ENCODE data around the gene DAPK1. TPM values are rescaled to one million over a fixed set of nuclear protein-coding genes. Genes with fewer than 3 reads are reported as not detected.

The DAPK1 gene
- total RNA-seq, 1 experiment from 2014 or later: 19.7 TPM

- Mint-ChIP-seq H3K4me3 (ENCODE audit: unreplicated experiment) (no peak overlapping the region), H3K27ac (ENCODE audit: low read depth, unreplicated experiment) (no peak overlapping the region), H3K27me3 (ENCODE audit: insufficient read depth, unreplicated experiment) (no peaks in the 10 kb centered on the region), H3K4me1 (ENCODE audit: insufficient read depth, unreplicated experiment) (no peaks in the 10 kb centered on the region), H3K9me3 (ENCODE audit: unreplicated experiment) (no peaks in the 10 kb centered on the region), H3K36me3 (ENCODE audit: insufficient read depth, unreplicated experiment) (no peaks in the 10 kb centered on the region)
- no peak for TF ChIP-seq CTCF (IDR thresholded peaks at IDR 0.05; ENCODE audit: unreplicated experiment)
- ChIA-PET CTCF (no interaction called here), POLR2A (interaction anchor here (0.6 to 0.7 kb wide), 3 partner anchors 18 to 105 kb away, joined by 4 to 5 read pairs (median 4); no protein-coding TSS in a partner anchor)
- no peak for DNase-seq (ENCODE audit: unreplicated experiment)
- BruUV-seq (replicated peaks): no TSS peak
- intact Hi-C loops (cut with micrococcal nuclease): no loop called here
These were observed 61.0 kb downstream of the DAPK1 start for GRCh38 chr9:87558606-87559190.

- Mint-ChIP-seq H3K9me3 (ENCODE audit: unreplicated experiment) (no peaks in the 10 kb centered on the region), H3K36me3 (ENCODE audit: insufficient read depth, unreplicated experiment) (no peaks in the 10 kb centered on the region), H3K27ac (ENCODE audit: low read depth, unreplicated experiment) (no peak overlapping the region), H3K4me1 (ENCODE audit: insufficient read depth, unreplicated experiment) (no peaks in the 10 kb centered on the region), H3K27me3 (ENCODE audit: insufficient read depth, unreplicated experiment) (no peaks in the 10 kb centered on the region), H3K4me3 (ENCODE audit: unreplicated experiment) (no peak overlapping the region)
- no peak for DNase-seq (ENCODE audit: unreplicated experiment)
- ChIA-PET CTCF (no interaction called here), POLR2A (no interaction called here)
- intact Hi-C loops (cut with micrococcal nuclease): no loop called here
- no peak for TF ChIP-seq CTCF (IDR thresholded peaks at IDR 0.05; ENCODE audit: unreplicated experiment)
- BruUV-seq (replicated peaks): no TSS peak
These were observed 64.4 kb downstream of the DAPK1 start for GRCh38 chr9:87562062-87562461.

GRCh38 chr9:87562530-87563170 is 65.0 kb downstream of the DAPK1 start:
- no peaks in the 10 kb centered on the region for H3K36me3 Mint-ChIP-seq (ENCODE audit: insufficient read depth, unreplicated experiment)
- no peaks in the 10 kb centered on the region for H3K9me3 Mint-ChIP-seq (ENCODE audit: unreplicated experiment)
- ChIA-PET POLR2A (no interaction called here), CTCF (no interaction called here)
- no peak for TF ChIP-seq CTCF (IDR thresholded peaks at IDR 0.05; ENCODE audit: unreplicated experiment)
- no peak overlapping the region for H3K27ac Mint-ChIP-seq (ENCODE audit: low read depth, unreplicated experiment)
- DNase-seq (ENCODE audit: unreplicated experiment): no peak
- H3K27me3 Mint-ChIP-seq (ENCODE audit: insufficient read depth, unreplicated experiment): no peaks in the 10 kb centered on the region
- intact Hi-C loops (cut with micrococcal nuclease): no loop called here
- no peaks in the 10 kb centered on the region for H3K4me1 Mint-ChIP-seq (ENCODE audit: insufficient read depth, unreplicated experiment)
- BruUV-seq (replicated peaks): no TSS peak
- H3K4me3 Mint-ChIP-seq (ENCODE audit: unreplicated experiment): no peak overlapping the region

GRCh38 chr9:87564111-87564510 is 66.4 kb downstream of the DAPK1 start:
- TF ChIP-seq CTCF (IDR thresholded peaks at IDR 0.05; ENCODE audit: unreplicated experiment): no peak
- ChIA-PET CTCF (interaction anchor here (0.6 kb wide), 1 partner anchor 306 kb away, joined by 3 read pairs; no protein-coding TSS in a partner anchor), POLR2A (no interaction called here)
- Mint-ChIP-seq H3K9me3 (ENCODE audit: unreplicated experiment) (no peaks in the 10 kb centered on the region), H3K36me3 (ENCODE audit: insufficient read depth, unreplicated experiment) (no peaks in the 10 kb centered on the region), H3K4me1 (ENCODE audit: insufficient read depth, unreplicated experiment) (no peaks in the 10 kb centered on the region), H3K4me3 (ENCODE audit: unreplicated experiment) (no peak overlapping the region), H3K27me3 (ENCODE audit: insufficient read depth, unreplicated experiment) (no peaks in the 10 kb centered on the region), H3K27ac (ENCODE audit: low read depth, unreplicated experiment) (no peak overlapping the region)
- no peak for DNase-seq (ENCODE audit: unreplicated experiment)
- no TSS peak for BruUV-seq (replicated peaks)
- intact Hi-C loops (cut with micrococcal nuclease): no loop called here

Measured in MCF 10A (cell line).